Measurements from ENCODE around the gene BPHL. TPM values are rescaled to one million over a fixed set of nuclear protein-coding genes. Genes with fewer than 3 reads are reported as not detected.
"Not testable (repeated sequence)": the region's sequence is repeated elsewhere in the genome, so short reads cannot be mapped to it uniquely, and the experiment has no call there.

BPHL gene
- total RNA-seq, 2 donors from 2014 or later = 25.5 to 27.6 TPM

- peak; percentile 0 for ATAC-seq
- intact Hi-C loops (cut with DNase I, micrococcal nuclease) = no loop called here
These were observed 579 bp upstream of the BPHL start for GRCh38 chr6:3117912-3118352.

GRCh38 chr6:3119040-3119723, 671 bp downstream of the BPHL start:
- ATAC-seq (peak; percentile 60), DNase-seq (peak in 1 of 2 donors; percentile 42)
- intact Hi-C loops (cut with DNase I, micrococcal nuclease) = no loop called here

More at GRCh38 chr6:3117912-3118352, 579 bp upstream of the BPHL start:
- DNase-seq = no peak

GRCh38 chr6:3120765-3121089, 2.2 kb downstream of the BPHL start:
- ATAC-seq (no peak), DNase-seq (no peak)
- intact Hi-C loops (cut with DNase I, micrococcal nuclease) = no loop called here

GRCh38 chr6:3122823-3123182, 4.3 kb downstream of the BPHL start:
- DNase-seq (no peak), ATAC-seq (no peak)
- intact Hi-C loops (cut with DNase I, micrococcal nuclease) = no loop called here

GRCh38 chr6:3124667-3125066, 6.2 kb downstream of the BPHL start:
- DNase-seq = no peak
- intact Hi-C loops (cut with DNase I, micrococcal nuclease) = loop anchor here in 1 of 2 donors (5.0 kb wide), 1 partner anchor 128 kb away; no protein-coding TSS in a partner anchor
- ATAC-seq = no peak

GRCh38 chr6:3125815-3126214, 7.3 kb downstream of the BPHL start:
- intact Hi-C loops (cut with DNase I, micrococcal nuclease) = loop anchor here in 1 of 2 donors (5.0 kb wide), 1 partner anchor 126 kb away; no protein-coding TSS in a partner anchor
- ATAC-seq (no peak), DNase-seq (no peak)

GRCh38 chr6:3128356-3129108, 10.0 kb downstream of the BPHL start:
- intact Hi-C loops (cut with DNase I, micrococcal nuclease) = loop anchor here in 1 of 2 donors (5.0 kb wide), 1 partner anchor 124 kb away; no protein-coding TSS in a partner anchor
- DNase-seq (no peak), ATAC-seq (no peak)

- DNase-seq = no peak
- ATAC-seq = no peak
- intact Hi-C loops (cut with DNase I, micrococcal nuclease) = no loop called here
These were observed 13.2 kb downstream of the BPHL start for GRCh38 chr6:3131695-3132094.

- DNase-seq (no peak), ATAC-seq (no peak)
- intact Hi-C loops (cut with DNase I, micrococcal nuclease) = no loop called here
These were observed 15.0 kb downstream of the BPHL start for GRCh38 chr6:3133515-3133914.

GRCh38 chr6:3135668-3136291, 17.3 kb downstream of the BPHL start:
- peak; percentile 60 for ATAC-seq
- intact Hi-C loops (cut with DNase I, micrococcal nuclease) = no loop called here
- DNase-seq = no peak

GRCh38 chr6:3136292-3137011, 17.9 kb downstream of the BPHL start:
- peak; percentile 43 for ATAC-seq
- intact Hi-C loops (cut with DNase I, micrococcal nuclease) = no loop called here
- DNase-seq = no peak

- no peak for DNase-seq
- intact Hi-C loops (cut with DNase I, micrococcal nuclease) = no loop called here
- no peak for ATAC-seq
These were observed 18.7 kb downstream of the BPHL start for GRCh38 chr6:3137057-3137777.

GRCh38 chr6:3137873-3138272, 19.4 kb downstream of the BPHL start:
- intact Hi-C loops (cut with DNase I, micrococcal nuclease); DNase-seq; ATAC-seq: not testable (repeated sequence)

- ATAC-seq (no peak), DNase-seq (no peak)
- intact Hi-C loops (cut with DNase I, micrococcal nuclease) = no loop called here
These were observed 19.8 kb downstream of the BPHL start for GRCh38 chr6:3138341-3138740.

GRCh38 chr6:3139090-3139903, 20.8 kb downstream of the BPHL start:
- intact Hi-C loops (cut with DNase I, micrococcal nuclease) = no loop called here
- ATAC-seq = peak; percentile 94
- peak; percentile 74 to 88 for DNase-seq

GRCh38 chr6:3140201-3140600, 21.7 kb downstream of the BPHL start:
- DNase-seq (no peak), ATAC-seq (no peak)
- intact Hi-C loops (cut with DNase I, micrococcal nuclease) = no loop called here

GRCh38 chr6:3142536-3142935, 24.0 kb downstream of the BPHL start:
- no peak for DNase-seq
- ATAC-seq = no peak

GRCh38 chr6:3143158-3143557, 24.6 kb downstream of the BPHL start:
- DNase-seq (no peak), ATAC-seq (no peak)
- intact Hi-C loops (cut with DNase I, micrococcal nuclease) = no loop called here

More at GRCh38 chr6:3142536-3142935, 24.0 kb downstream of the BPHL start:
- intact Hi-C loops (cut with DNase I, micrococcal nuclease) = no loop called here
